Bronchial epithelial cell (primary cell): ENCODE data around the gene RPL12. TPM values are rescaled to one million over a fixed set of nuclear protein-coding genes. Genes with fewer than 3 reads are reported as not detected.

Source experiments
- DNase-seq: peaks from one replicate; pipeline ENCODE4 v3.0.0-alpha.2; 2010; ENCODE audit warnings: low read depth
- FAIRE-seq: peaks from 2 replicates; lab custom pipeline; 2011; peaks lifted over from hg19 to GRCh38; lab: Jason Lieb, UNC
- H3K27me3 ChIP-seq: 2 replicates; pipeline ENCODE4 v1.5.1; 2011; ENCODE audit warnings: low read length; ENCODE audit not compliant: control insufficient read depth, insufficient read depth
- H3K36me3 ChIP-seq: 2 replicates; pipeline ENCODE4 v1.5.1; 2011; ENCODE audit warnings: low read length; ENCODE audit not compliant: control insufficient read depth, insufficient read depth
- H3K4me3 ChIP-seq: 2 replicates; pipeline ENCODE4 v1.5.1; 2011; ENCODE audit warnings: mild to moderate bottlenecking, low read depth, low read length, control low read depth
- total RNA-seq: library from RNA; depleted of rRNA; stranded (reverse); fragments of >200 nt; gene quantifications from 2 replicates; pipeline ENCODE4 v1.2.1, GENCODE V29; 2014
- TF ChIP-seq, protein P1 (sequence below): IDR thresholded peaks from 2 replicates; pipeline ENCODE4 v1.5.1; 2011; ENCODE audit warnings: mild to moderate bottlenecking, moderate library complexity, low read length, control low read depth, inconsistent platforms; ENCODE audit not compliant: insufficient read depth, severe bottlenecking

RPL12 gene
- total RNA-seq, 1 donor from 2014 or later, result 3,707 TPM

DNA sequence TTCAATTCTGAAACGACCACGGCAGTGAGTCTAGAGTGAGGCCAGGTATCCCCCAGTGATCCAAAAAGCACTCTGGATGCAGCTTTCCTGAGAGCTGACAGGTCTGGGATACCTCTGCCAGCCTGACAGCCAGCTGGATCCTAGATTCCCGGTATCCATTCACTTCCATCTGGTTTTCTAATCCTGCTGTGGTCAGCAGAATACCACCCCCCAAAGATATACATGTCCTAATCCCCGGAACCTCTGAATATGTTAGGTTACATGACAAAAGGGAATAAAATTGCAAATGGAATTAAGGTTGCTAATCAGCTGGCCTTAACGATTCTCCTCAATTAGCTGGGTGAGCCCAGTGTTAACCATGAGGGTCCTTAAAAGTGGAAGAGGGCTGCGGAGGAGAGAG is 28.4 kb downstream of the RPL12 start:
- no peak overlapping the region for H3K4me3 ChIP-seq
- FAIRE-seq (no peak), DNase-seq (no peak)
- H3K27me3 ChIP-seq, result no peaks in the 10 kb centered on the region
- TF ChIP-seq, protein P1, sequence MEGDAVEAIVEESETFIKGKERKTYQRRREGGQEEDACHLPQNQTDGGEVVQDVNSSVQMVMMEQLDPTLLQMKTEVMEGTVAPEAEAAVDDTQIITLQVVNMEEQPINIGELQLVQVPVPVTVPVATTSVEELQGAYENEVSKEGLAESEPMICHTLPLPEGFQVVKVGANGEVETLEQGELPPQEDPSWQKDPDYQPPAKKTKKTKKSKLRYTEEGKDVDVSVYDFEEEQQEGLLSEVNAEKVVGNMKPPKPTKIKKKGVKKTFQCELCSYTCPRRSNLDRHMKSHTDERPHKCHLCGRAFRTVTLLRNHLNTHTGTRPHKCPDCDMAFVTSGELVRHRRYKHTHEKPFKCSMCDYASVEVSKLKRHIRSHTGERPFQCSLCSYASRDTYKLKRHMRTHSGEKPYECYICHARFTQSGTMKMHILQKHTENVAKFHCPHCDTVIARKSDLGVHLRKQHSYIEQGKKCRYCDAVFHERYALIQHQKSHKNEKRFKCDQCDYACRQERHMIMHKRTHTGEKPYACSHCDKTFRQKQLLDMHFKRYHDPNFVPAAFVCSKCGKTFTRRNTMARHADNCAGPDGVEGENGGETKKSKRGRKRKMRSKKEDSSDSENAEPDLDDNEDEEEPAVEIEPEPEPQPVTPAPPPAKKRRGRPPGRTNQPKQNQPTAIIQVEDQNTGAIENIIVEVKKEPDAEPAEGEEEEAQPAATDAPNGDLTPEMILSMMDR, result no peak
- H3K36me3 ChIP-seq, result no peaks in the 10 kb centered on the region

DNA sequence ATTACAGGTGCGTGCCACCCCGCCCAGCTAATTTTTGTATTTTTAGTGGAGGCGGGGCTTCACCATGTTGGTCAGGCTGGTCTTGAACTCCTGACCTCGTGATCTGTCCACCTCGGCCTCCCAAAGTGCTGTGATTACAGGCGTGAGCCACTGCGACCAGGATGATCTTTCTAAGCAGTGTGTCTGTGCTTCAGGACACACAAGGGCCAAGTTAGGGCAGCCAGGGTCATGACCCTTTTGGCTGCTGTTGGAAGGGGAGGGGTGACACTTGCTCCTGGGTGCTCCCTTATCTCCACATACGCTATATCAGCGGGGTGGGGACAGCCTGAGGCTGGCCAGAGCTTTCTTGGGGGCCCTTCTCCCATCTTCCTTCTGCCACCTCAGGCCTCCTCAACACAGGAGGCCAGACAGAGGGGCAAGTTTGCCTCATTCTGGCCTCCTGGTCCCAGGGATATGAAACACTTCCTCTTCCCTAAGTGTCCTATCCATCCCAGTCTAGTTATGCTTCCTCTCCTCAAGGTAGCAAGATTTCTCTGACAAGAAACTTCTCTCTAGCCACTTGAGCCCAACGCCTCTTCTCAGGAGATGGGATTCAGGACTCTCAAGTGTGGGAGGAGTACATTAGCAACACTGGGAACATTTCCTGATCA is 28.9 kb downstream of the RPL12 start:
- no peak overlapping the region for H3K4me3 ChIP-seq
- DNase-seq (no peak), FAIRE-seq (no peak)
- H3K27me3 ChIP-seq, result no peaks in the 10 kb centered on the region
- TF ChIP-seq, protein P1, result no peak
- no peaks in the 10 kb centered on the region for H3K36me3 ChIP-seq

DNA sequence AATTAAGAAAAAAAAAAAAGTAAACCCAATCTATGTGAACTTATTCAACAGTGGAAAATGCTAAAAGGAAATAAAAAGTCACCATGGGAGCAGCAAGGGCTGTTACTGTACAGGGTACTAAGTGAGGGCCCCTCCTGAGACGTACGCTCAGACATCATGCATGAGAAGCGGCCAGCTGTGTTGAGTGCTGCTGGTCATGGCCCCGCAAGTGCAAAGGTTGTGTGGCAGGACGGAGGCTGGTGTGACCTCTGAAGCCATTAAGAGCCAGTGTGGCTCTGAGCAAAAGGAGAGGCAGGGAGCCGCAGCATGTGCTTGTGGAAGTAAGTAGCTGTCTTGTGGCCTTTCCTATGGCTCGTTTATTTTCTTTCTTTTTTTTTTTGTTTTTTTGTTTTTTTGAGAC is 30.1 kb downstream of the RPL12 start:
- Histone ChIP-seq H3K27me3 (no peaks in the 10 kb centered on the region), H3K36me3 (no peaks in the 10 kb centered on the region), H3K4me3 (no peak overlapping the region)
- no peak for FAIRE-seq
- no peak for DNase-seq
- TF ChIP-seq, protein P1, result no peak

DNA sequence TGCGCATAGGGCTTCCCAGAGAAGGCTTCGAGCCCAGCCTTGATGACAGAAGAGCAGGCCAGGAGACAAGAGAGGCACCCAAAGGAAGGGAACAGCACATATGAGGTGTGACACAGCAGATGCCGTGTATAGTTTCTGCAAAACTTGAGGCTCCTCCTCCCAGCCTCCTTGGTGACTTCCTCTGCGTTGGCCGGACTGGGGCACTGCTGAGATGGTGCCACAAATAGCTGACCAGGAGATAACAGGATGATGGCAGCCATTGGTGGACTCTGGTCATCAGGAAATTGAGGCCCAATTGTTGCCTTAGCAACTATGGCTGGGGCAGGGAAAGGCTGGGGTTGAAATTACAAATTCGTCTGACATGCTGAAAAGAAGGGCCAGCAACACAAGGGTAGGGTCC is 31.9 kb downstream of the RPL12 start:
- H3K36me3 ChIP-seq, result no peaks in the 10 kb centered on the region
- H3K27me3 ChIP-seq, result no peaks in the 10 kb centered on the region
- FAIRE-seq (no peak), DNase-seq (no peak)
- TF ChIP-seq, protein P1, result no peak
- no peak overlapping the region for H3K4me3 ChIP-seq

DNA sequence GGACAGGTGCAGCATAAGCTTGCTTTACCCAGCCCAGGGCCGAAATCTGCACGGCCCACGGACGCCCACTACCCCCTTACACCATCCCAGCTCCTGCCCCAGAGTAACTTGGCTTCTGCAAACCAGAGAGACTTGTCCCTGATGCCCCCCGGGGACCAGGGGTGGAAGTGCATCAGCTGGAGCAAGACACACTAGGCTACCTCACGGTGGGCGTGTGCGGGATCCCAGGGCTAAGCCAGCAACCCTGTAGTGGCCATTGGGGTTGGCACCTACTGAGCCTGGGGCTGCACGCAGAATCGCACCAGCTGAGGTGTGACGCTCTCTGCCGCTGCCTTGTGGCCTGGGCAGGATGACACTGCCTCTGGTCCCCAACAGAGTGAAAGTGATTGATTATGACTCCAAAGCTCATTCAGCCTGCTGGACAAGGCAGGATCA is 33.2 kb downstream of the RPL12 start:
- H3K36me3 ChIP-seq, result no peaks in the 10 kb centered on the region
- no peaks in the 10 kb centered on the region for H3K27me3 ChIP-seq
- no peak for DNase-seq
- FAIRE-seq, result no peak
- no peak overlapping the region for H3K4me3 ChIP-seq
- TF ChIP-seq, protein P1, result no peak
